GM18907 (cell line): ENCODE results near the gene ANKRD39.
"Not testable (repeated sequence)": the region's sequence is repeated elsewhere in the genome, so short reads cannot be mapped to it uniquely, and the experiment has no call there.

Experiments
- ATAC-seq: cut with Tn5 transposase; IDR thresholded peaks from one replicate; pipeline ENCODE4 v1.9.1; 2021; ENCODE audit warnings: mild to moderate bottlenecking, moderate library complexity; ENCODE audit not compliant: unreplicated experiment

ANKRD39 gene

DNA sequence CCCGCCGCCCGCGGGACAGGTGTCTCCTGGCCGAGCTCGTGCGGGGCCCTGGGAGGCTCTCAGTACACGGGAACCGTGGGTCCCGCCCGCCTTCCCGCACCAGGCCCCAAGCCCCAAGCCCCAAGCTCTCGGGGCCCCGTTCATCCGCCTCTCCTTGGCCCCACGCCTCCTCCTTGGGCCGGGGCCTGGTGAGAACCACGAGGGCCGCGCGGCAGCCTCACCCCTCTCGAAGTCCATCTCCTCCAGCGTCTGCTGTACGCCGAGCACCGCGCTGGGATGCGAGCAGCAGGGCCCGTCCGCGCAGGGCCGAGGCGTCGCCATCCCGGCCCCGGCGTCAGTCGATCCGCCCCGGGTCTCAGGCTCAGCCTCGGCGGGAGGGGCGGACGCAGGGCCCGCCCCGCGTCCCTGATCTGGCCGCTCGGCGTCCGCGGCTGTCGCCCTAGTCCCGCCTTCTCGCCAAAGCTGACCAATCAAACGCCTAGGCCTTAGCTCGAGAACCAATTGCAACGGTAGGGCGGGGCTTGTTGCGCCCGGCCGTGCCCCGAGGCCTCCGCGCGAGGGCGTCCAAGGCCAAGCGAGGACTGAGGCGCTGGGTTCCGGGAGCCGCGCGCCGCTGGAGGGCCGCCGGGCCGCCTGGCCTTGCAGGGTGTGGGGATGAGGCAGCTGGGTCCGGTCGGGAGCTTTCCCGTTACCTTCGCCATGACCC, at the start of gene ANKRD39:
ANKRD39 (minus strand) TSS at position 350 of the 706 bp plus-strand sequence; CDS start at position 321, 29 bp downstream.
- ATAC-seq: peak; percentile 89

- ATAC-seq: no peak
Observed at GRCh38 chr2:96906729-96907114, 48.9 kb upstream of the ANKRD39 start.

GRCh38 chr2:96903815-96904214, 46.0 kb upstream of the ANKRD39 start:
- ATAC-seq: no peak

DNA sequence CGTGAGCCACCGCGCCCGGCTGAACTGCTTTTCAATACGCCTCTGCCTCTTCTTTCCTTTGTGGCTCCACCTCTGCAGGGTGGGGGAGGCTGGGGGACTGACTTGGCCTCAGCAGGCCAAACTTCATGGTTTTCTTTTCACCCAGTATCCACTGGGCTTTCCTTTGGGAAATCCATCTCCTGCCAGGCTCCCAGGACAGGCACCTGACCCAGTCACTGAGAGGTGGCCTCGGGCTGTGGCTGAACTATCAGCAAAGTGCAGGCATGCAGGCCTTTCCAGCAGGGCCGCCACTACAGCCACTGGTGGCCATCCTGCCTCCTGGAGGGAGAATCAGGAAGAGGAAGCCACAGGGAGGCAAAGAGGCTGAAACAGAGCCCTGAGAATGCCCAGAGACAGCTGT, 45.5 kb upstream of the ANKRD39 start:
- no peak for ATAC-seq

DNA sequence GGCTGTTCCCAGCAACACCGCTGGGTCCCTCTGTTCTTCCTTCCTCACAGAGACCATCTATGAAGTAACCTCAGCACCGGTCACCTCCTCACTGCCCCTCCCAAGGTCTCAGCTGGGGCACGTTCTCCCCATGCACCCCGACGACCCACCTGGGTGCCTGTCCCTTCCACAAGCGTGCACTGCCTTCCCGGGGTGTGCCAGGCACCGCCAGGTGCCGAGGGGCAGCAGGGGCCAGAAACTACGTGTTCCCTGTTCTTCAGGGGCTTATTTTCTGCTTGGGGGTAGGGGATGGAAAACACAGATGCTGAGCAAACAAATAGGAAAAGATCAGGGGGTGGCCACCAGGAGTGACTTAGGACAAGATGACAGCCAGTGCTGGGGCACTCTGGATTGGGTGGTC, 42.4 kb upstream of the ANKRD39 start:
- no peak for ATAC-seq

DNA sequence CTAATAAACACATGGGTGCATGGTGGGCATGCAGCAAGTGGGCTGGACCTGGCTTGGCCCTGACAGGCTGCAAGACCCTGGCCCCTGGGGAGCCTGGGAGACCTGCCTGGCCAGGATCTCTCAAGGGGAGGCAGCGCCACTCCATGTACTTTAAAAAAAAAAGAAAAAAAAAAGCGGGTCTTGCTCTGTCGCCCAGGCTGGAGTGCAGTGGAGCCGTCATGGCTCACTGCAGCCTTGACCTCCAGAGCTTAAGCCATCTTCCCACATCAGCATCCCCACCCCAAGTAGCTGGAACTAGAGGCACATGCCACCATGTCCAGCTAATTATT, 41.6 kb upstream of the ANKRD39 start:
- ATAC-seq: no peak

DNA sequence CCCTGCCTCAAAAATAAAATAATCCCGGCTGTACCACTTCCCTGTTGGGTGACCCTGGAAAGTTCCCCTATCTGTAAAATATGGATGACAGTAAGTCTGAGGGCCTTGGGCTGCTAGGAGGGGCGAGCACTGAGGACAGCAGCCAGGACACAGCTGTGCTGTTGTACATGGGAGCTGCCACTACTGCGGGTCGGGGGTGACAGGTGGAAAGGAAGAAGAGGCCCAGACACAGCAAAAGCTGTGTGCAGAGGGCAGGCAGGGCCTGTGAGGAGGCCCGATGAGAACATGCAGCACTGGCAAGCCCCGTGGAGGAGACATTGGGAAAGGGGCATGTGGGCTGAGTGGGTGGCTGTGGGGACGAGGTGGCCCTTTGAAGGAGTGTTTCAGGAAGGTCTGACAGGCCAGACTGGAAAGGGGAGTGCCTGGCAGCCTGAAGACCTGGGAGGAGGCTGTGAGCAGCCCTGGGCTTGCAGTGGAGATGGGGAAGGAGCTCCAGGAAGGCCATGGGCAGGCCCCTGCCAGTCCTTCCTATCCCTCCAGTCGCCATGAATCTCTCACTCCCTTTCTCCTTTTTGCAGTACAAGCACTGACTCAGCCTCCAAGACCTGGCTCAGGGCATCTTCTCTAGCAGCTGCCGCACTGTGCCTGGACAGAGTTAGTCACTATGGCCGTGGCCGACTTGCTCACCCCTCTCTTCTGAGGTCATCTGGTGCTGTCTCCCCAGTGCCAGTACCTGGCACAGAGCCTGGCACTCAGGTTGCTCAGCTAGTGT, 41.0 kb upstream of the ANKRD39 start:
- no peak for ATAC-seq

DNA sequence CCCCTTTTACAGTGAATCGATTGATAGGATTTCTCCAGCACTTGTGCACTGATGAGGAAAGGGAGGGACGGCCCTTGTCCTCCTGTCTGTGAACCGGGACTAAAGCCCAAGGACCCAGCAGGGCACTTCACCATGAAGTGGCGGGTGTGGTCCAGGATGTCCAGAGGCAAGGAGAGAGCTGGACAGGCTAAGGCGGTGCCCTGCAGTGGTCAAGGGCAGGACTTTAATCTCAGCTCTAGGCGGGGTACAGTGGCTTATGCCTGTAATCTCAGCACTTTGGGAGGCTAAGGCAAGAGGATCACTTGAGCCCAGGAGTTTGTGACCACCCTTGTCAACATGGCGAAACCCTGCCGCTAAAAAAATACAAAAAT, 40.3 kb upstream of the ANKRD39 start:
- ATAC-seq: no peak

- ATAC-seq: no peak
Observed at GRCh38 chr2:96897491-96898134, 39.8 kb upstream of the ANKRD39 start.

- no peak for ATAC-seq
Observed at GRCh38 chr2:96895746-96896651, 38.2 kb upstream of the ANKRD39 start.

GRCh38 chr2:96895032-96895745, 37.4 kb upstream of the ANKRD39 start:
- no peak for ATAC-seq

GRCh38 chr2:96894151-96894531, 36.3 kb upstream of the ANKRD39 start:
- ATAC-seq: no peak

DNA sequence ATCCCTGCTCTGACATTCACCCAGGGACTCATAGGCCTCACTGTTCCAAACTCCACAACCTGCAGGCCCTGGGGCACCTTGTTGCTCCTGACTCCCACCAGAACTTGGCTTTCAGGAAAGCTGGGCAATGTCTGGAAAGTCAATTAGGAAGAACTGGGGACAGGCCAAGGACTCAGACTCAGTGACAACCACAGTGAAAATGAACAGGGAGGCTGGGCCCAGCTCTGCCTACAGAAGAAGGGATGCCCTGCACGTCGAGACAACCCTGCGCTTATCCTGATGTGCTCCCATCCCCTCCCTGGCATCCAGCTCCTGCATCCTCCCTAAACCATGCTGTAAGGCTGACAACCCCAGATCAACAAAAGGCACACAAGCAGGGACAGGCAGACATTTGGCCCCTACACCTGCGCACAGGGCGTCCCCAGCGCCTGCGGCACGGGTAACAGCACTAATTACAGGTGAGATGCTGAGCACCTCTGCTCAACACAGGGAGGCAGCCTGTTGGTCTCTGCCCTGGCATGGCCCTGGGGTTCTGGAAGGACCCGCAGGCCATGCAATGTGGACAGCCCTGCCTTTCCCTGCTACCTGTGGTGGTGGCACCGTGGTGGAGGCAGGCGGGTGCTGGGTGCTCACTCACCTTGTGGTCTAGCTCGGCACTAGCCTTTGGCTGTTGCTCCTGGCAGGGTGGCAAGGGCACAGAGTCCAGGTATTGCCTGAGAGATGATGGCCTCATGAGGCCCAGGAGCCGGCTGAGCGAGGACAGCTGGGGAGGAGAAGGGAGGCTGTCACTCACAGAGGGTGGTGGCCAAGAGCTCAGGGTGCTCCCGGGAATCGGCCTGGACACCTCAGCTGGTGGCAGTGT, 35.7 kb upstream of the ANKRD39 start:
- no peak for ATAC-seq

GRCh38 chr2:96891591-96892333, 33.9 kb upstream of the ANKRD39 start:
- no peak for ATAC-seq

DNA sequence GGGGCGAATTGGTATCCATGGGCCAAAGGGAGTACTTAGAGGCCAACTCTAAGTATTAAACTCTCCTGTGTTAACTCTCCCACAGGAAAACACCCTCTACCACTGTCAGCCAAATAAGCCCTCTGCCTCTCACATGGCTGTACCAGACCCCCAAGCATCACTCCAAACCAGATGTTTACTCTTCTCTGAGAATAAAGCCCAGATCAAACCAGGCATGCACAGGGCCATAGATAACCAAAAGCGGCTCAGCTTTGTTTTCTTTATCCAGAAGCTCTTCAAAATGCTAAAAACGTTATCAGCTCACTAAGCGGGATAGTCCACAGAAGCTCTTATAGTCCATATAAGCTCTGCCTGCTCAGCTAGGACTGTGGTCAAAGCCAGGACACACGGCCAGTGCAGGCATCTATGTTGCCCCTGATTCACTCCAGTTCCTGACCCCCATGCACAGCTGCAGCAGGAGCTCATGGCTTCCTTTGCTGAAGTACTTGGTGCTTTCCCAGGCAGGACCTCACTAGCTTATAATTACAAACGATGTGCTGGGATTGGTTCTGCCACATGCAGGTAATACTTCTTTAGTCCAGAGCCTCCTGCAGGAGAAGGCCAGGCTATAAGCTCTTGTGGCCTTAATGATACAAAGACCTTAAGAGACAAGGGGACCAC, 33.0 kb upstream of the ANKRD39 start:
- ATAC-seq: no peak

DNA sequence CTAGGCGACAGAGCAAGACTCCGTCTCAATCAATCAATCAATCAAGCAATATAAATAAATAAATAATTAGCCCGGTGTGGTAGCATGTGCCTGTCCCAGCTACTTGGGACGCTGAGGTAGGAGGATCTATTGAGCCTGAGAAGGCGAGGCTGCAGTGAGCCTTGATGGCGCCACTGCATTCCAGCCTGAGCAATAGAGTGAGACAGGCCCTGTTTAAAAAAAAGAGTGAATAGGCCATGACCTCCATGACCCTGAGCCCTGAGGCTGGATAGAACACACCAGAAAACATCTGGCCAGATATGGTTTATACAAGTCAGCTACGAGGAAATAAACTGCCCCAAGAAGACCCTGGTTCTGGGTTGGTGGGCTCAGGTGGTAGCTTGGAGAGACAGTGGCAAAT, 32.4 kb upstream of the ANKRD39 start:
- no peak for ATAC-seq

GRCh38 chr2:96889502-96889901, 31.7 kb upstream of the ANKRD39 start:
- ATAC-seq: not testable (repeated sequence)
